IMR-90 (cell line): ENCODE data around the gene OPCML.

Source experiments
- FOS ChIP-seq: fragments of 150-350 bp; IDR thresholded peaks from 2 replicates; pipeline ENCODE4 v1.6.1; 2016; ENCODE audit warnings: low read depth, low read length
- MAZ ChIP-seq: IDR thresholded peaks from 2 replicates; pipeline ENCODE4 v1.6.1; 2012; ENCODE audit warnings: low read depth, mild to moderate bottlenecking, low read length, improper control_type of control experiment, moderate library complexity, borderline replicate concordance
- MXI1 ChIP-seq: IDR thresholded peaks from 2 replicates; pipeline ENCODE4 v1.6.1; 2012; ENCODE audit warnings: low read depth, mild to moderate bottlenecking, low read length, moderate library complexity, borderline replicate concordance
- NFE2L2 ChIP-seq: fragments of 150-350 bp; IDR thresholded peaks from 2 replicates; pipeline ENCODE4 v1.6.1; 2016; ENCODE audit warnings: low read depth, mild to moderate bottlenecking, low read length
- POLR2A ChIP-seq: IDR thresholded peaks from 2 replicates; pipeline ENCODE4 v1.6.1; 2012; ENCODE audit warnings: mild to moderate bottlenecking, low read depth, low read length
- RAD21 ChIP-seq: IDR thresholded peaks from 2 replicates; pipeline ENCODE4 v1.6.1; 2012; ENCODE audit warnings: low read length, improper control_type of control experiment
- RFX5 ChIP-seq: IDR thresholded peaks from 2 replicates; pipeline ENCODE4 v1.8.0; 2012; ENCODE audit warnings: low read depth, mild to moderate bottlenecking, low read length, moderate library complexity
- SMC3 ChIP-seq: fragments of 150-350 bp; IDR thresholded peaks from 2 replicates; pipeline ENCODE4 v1.6.1; 2016; ENCODE audit warnings: low read depth, mild to moderate bottlenecking, antibody characterized with exemption, low read length, moderate library complexity
- TF ChIP-seq, protein P1 (sequence below): conservative IDR thresholded peaks from 2 replicates; pipeline ENCODE4 v1.5.1; 2012; ENCODE audit warnings: mild to moderate bottlenecking, low read depth, low read length, improper control_type of control experiment

DNA sequence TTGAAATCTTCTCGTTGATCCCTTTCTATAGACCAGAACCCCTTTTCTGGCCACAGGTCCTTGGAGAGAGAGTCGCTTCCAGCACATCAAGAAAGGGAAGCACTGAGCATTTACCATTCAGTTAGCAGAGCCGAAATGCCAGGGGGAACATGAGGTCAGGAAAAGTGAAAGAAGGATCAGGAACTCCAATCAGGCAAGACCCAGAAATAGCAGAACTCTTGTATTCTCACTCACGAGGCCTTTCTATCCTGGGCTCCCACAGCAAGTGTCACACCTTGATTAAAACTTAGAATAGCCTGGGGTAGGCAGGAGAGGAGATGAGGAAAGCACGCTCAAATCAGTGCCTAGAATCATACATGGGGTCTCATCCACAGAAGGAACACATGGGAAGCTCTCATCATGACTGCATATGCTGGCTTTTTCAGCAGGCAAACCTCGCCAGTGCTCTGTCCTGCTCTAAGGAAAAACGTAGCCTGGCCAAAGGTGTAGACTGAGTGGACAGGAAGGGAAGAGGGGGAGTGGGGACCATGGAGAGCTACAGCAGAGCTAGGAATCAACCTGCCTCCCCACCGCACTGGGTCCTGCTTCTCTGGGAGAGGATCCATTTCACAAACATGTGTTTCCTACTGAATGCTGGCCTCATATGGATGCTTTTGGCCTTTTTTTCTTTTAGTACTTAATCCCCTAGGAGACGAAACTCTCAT is 40.5 kb downstream of the OPCML start:
- TF ChIP-seq MAZ = no peak
- TF ChIP-seq POLR2A = no peak
- no peak for TF ChIP-seq FOS
- TF ChIP-seq, protein P1, sequence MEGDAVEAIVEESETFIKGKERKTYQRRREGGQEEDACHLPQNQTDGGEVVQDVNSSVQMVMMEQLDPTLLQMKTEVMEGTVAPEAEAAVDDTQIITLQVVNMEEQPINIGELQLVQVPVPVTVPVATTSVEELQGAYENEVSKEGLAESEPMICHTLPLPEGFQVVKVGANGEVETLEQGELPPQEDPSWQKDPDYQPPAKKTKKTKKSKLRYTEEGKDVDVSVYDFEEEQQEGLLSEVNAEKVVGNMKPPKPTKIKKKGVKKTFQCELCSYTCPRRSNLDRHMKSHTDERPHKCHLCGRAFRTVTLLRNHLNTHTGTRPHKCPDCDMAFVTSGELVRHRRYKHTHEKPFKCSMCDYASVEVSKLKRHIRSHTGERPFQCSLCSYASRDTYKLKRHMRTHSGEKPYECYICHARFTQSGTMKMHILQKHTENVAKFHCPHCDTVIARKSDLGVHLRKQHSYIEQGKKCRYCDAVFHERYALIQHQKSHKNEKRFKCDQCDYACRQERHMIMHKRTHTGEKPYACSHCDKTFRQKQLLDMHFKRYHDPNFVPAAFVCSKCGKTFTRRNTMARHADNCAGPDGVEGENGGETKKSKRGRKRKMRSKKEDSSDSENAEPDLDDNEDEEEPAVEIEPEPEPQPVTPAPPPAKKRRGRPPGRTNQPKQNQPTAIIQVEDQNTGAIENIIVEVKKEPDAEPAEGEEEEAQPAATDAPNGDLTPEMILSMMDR = no peak
- TF ChIP-seq NFE2L2 = no peak
- no peak for TF ChIP-seq SMC3
- TF ChIP-seq RAD21 = no peak
- no peak for TF ChIP-seq MXI1
- no peak for TF ChIP-seq RFX5
